Coronary artery (tissue), 2 donors: ENCODE results near the gene ATP13A3.
"Not testable (repeated sequence)": the region's sequence is repeated elsewhere in the genome, so short reads cannot be mapped to it uniquely, and the experiment has no call there.

Experiments used
- DNase-seq: peaks from one replicate; pipeline ENCODE4 v3.0.0-alpha.2; 2017; ENCODE audit warnings: low spot score
- H3K27ac ChIP-seq, 2 donors: fragments of 200-600 bp; sonication (generic); one replicate each; pipeline ENCODE4 v1.5.1; 2016 to 2019
- H3K4me3 ChIP-seq: fragments of 200-600 bp; sonication (generic); 2 replicates; pipeline ENCODE4 v1.5.1; 2016; ENCODE audit warnings: mild to moderate bottlenecking, moderate library complexity
- TF ChIP-seq, protein P1 (sequence below): fragments of 200-600 bp; sonication (generic); IDR thresholded peaks from one replicate; pipeline ENCODE4 v1.5.1; 2019; ENCODE audit warnings: antibody characterized with exemption

The ATP13A3 gene

DNA sequence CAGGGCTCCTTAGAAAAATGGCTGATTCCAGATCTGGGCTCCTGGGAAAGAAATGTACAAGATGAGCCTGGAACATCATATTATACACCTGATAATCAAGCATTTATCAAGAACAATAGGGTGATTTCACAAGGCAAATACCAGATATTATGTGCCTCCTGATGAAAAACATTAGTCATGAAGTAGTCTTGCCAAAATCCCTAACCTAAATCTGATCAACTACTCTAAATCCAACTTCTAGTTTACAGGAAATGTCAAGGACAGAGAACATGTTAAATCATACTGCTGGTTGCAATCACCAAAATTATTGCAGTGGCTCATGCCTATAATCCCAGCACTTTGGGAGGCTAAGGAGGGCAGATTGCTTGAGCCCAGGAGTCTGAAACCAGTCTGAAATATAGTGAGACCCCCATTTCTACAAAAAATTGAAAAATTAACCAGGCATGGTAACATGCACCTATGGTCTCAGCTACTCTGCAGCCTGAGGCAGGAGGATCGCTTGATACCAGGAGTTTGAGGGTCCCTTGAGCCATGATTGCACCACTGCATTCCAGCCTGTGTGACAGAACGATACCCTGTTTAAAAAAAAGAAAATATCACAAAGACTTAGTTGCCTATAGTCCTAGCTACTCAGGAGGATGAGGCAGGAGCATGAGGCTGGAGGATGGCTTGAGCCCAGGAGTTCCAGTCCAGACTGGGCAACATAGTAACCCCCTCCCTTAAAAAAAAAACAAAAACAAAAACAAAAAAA, 34.9 kb upstream of the ATP13A3 start:
- no peak overlapping the region for H3K4me3 ChIP-seq
- DNase-seq, result peak; percentile 36
- TF ChIP-seq, protein P1, sequence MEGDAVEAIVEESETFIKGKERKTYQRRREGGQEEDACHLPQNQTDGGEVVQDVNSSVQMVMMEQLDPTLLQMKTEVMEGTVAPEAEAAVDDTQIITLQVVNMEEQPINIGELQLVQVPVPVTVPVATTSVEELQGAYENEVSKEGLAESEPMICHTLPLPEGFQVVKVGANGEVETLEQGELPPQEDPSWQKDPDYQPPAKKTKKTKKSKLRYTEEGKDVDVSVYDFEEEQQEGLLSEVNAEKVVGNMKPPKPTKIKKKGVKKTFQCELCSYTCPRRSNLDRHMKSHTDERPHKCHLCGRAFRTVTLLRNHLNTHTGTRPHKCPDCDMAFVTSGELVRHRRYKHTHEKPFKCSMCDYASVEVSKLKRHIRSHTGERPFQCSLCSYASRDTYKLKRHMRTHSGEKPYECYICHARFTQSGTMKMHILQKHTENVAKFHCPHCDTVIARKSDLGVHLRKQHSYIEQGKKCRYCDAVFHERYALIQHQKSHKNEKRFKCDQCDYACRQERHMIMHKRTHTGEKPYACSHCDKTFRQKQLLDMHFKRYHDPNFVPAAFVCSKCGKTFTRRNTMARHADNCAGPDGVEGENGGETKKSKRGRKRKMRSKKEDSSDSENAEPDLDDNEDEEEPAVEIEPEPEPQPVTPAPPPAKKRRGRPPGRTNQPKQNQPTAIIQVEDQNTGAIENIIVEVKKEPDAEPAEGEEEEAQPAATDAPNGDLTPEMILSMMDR, result no peak
- H3K27ac ChIP-seq, result no peak overlapping the region

DNA sequence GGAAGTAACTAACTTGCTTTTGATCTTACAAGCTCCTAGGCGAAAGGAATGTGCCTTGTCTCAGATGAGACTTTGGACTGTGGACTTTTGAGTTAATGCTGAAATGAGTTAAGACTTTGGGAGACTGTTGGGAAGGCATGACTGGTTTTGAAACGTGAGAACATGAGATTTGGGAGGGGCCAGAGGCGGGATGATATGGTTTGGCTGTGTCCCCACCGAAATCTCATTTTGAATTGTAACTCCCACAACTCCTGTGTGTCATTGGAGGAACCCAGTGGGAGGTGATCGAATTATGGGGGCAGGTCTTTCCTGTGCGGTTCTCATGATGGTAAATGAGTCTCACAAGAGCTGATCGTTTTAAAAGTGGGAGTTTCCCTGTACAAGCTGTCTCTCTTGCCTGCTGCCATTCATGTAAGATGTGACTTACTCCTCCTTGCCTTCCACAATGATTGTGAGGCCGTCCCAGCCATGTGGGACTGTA, 33.9 kb upstream of the ATP13A3 start:
- DNase-seq, result peak; percentile 35
- not testable (repeated sequence) for H3K4me3 ChIP-seq, H3K27ac ChIP-seq

DNA sequence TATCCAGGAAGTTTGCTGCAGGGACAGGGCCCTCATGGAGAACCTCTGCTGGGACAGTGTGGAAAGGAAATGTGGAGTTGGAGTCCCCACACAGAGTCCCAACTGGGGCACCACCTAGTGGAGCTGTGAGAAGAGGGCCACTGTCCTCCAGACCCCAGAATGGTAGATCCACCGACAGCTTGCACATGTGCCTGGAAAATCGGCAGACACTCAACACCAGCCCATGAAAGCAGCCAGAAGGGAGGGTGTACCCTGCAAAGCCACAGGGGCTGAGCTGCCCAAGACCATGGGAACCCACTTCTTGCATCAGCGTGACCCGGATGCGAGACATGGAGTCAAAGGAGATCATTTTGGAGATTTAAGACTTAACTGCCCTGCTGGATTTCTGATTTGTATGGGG, 33.4 kb upstream of the ATP13A3 start:
- DNase-seq, result peak; percentile 49
- H3K4me3 ChIP-seq, H3K27ac ChIP-seq: not testable (repeated sequence)

DNA sequence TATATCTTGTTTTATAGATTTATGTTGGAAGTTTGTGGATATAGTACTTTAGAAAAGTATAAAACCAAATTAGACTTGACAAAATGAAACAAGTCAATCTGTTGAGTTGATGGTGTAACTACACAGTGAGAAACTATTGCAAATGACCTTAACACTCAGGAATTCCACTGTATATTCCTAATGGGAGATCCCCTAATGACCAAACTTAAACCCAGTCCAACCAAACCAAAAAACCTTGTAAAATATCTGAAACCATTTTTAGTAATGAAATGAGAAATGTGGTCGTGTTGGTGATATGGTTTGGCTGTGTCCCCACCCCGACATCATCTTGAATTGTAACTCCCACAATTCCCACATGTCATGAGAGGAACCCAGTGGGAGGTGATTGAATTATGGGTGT, 31.9 kb upstream of the ATP13A3 start:
- H3K4me3 ChIP-seq, result no peak overlapping the region
- TF ChIP-seq, protein P1, result no peak
- no peak for DNase-seq
- no peak overlapping the region for H3K27ac ChIP-seq

DNA sequence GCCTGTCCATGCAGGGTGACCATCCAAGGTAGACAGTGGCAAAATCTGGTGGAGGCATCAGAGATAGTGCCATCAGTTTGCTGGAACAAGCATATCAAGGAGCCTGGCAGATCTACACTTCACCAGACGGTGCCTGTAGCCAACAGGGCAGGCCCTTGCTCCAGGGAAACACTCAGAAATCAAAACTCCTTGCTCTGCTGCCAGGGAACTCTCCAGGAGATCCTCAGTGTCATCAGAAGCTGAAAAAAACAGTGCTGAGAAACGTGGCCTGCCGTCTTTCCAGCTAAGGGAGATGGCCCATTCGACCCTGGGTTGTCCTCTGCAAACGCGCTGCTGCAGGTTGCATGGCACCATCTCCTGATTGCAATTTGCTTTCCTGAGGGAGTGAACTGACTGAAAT, 30.5 kb upstream of the ATP13A3 start:
- TF ChIP-seq, protein P1, result no peak

DNA sequence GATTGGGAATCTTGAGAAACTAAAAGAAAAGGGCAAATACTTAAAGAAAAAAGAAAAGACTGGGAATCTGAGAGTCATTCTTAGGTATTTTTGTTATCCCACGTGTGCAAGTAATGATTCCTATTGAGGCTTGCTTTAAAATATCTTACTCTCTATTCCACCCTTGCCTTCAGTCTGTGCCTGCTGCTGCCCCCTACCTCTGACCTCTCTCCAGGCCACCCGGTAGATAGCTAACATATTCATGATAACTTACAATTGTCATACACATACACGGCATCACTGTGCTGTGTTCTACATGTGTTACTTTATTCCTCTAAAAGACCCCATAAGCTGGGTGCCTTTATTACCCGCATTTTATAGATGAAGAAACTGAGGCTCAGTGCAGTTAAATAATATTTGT, 27.8 kb upstream of the ATP13A3 start:
- peak; percentile 1 for DNase-seq
- Histone ChIP-seq H3K27ac (no peak overlapping the region), H3K4me3 (no peak overlapping the region)
- TF ChIP-seq, protein P1, result no peak

More for the DNA sequence above, 30.5 kb upstream of the ATP13A3 start:
- Histone ChIP-seq H3K27ac (no peak overlapping the region), H3K4me3 (no peak overlapping the region)
- peak; percentile 9 for DNase-seq

DNA sequence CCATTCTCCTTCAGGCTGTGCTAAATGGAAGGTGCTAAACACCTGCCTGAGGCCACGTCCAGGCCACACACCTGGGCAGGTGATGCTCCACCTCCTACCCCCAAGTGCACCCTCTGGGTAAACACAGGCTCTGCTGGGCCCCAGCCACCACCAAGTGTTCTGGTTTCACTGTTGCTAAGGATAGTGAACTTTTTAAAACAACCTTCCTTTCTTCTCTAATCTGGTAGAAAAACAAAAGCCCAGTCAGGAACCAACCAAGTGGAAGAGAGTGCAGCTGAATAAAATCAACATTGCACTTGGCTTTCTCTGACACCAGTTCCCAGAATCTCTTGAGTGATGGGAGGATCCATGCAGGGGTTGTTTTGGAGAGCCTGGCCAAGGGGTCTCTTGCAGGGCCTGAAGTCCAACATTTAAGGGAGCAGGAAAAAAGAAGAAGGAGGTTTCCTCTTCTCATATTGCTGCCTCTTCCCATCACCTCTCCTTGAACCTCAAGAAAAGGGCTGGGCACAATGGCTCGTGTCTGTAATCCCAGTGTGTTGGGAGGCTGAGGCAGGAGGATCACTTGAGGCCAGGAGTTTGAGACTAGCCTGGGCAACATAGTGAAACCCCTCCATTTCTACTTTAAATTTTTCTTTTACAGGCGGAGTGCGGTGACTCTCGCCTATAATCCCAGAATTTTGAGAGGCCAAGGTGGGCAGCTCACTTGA, 26.2 kb upstream of the ATP13A3 start:
- no peak overlapping the region for H3K4me3 ChIP-seq
- H3K27ac ChIP-seq, result no peak overlapping the region
- TF ChIP-seq, protein P1, result no peak
- DNase-seq, result peak; percentile 21
